ENCODE results near the gene KAT2B. TPM values are rescaled to one million over a fixed set of nuclear protein-coding genes. Genes with fewer than 3 reads are reported as not detected.
"Not testable (repeated sequence)": the region's sequence is repeated elsewhere in the genome, so short reads cannot be mapped to it uniquely, and the experiment has no call there.

The KAT2B gene
- total RNA-seq, 2 experiments from 2014 or later: 112 to 120 TPM

GRCh38 chr3:20043825-20044224 is 3.6 kb downstream of the KAT2B start:
- ATAC-seq: no peak
- POLR2A ChIA-PET: interaction anchor here (5.8 kb wide), 1 partner anchor 141 kb away, joined by 48 read pairs; the partner anchor contains the start of gene SGO1
- CTCF ChIA-PET: interaction anchor here (1.4 to 2.1 kb wide), 4 partner anchors 10 to 143 kb away, joined by 3 to 8 read pairs (median 4); partner anchors contain the start of gene SGO1
- Mint-ChIP-seq H3K36me3 (ENCODE audit: low read depth) (peaks cover 62% of the 10 kb centered on the region), H3K4me1 (ENCODE audit: low read depth) (peaks cover 68% of the 10 kb centered on the region), H3K27me3 (ENCODE audit: low read depth) (no peaks in the 10 kb centered on the region), H3K9me3 (ENCODE audit: insufficient read depth) (no peaks in the 10 kb centered on the region), H3K27ac (peak overlapping the region; percentile 89), H3K4me3 (peak overlapping the region; percentile 97)
- DNase-seq: no peak

GRCh38 chr3:20045141-20045540 is 4.9 kb downstream of the KAT2B start:
- not testable (repeated sequence) for H3K9me3 Mint-ChIP-seq (ENCODE audit: insufficient read depth); H3K4me3 Mint-ChIP-seq; ATAC-seq; DNase-seq; H3K27ac Mint-ChIP-seq; H3K27me3 Mint-ChIP-seq (ENCODE audit: low read depth)
- CTCF ChIA-PET: interaction anchor here (1.4 to 2.1 kb wide), 3 partner anchors 60 to 141 kb away, joined by 3 to 8 read pairs (median 4); partner anchors contain the start of gene SGO1
- Mint-ChIP-seq H3K4me1 (ENCODE audit: low read depth) (peaks cover 74% of the 10 kb centered on the region), H3K36me3 (ENCODE audit: low read depth) (peaks cover 68% of the 10 kb centered on the region)
- POLR2A ChIA-PET: interaction anchor here (5.8 kb wide), 1 partner anchor 140 kb away, joined by 48 read pairs; the partner anchor contains the start of gene SGO1

GRCh38 chr3:20046556-20046955 is 6.3 kb downstream of the KAT2B start:
- DNase-seq (no peak), ATAC-seq (no peak)
- no peaks in the 10 kb centered on the region for H3K9me3 Mint-ChIP-seq (ENCODE audit: insufficient read depth)
- POLR2A ChIA-PET: no interaction called here
- H3K4me3 Mint-ChIP-seq: no peak overlapping the region
- H3K4me1 Mint-ChIP-seq (ENCODE audit: low read depth): peaks cover 87% of the 10 kb centered on the region
- no peaks in the 10 kb centered on the region for H3K27me3 Mint-ChIP-seq (ENCODE audit: low read depth)
- CTCF ChIA-PET: no interaction called here
- peaks cover 70% of the 10 kb centered on the region for H3K36me3 Mint-ChIP-seq (ENCODE audit: low read depth)
- no peak overlapping the region for H3K27ac Mint-ChIP-seq

- H3K27ac Mint-ChIP-seq: peak overlapping the region; percentile 46
- peaks cover 87% of the 10 kb centered on the region for H3K4me1 Mint-ChIP-seq (ENCODE audit: low read depth)
- H3K36me3 Mint-ChIP-seq (ENCODE audit: low read depth): peaks cover 65% of the 10 kb centered on the region
- CTCF ChIA-PET: no interaction called here
- ATAC-seq (no peak), DNase-seq (no peak)
- POLR2A ChIA-PET: no interaction called here
- no peaks in the 10 kb centered on the region for H3K27me3 Mint-ChIP-seq (ENCODE audit: low read depth)
- H3K9me3 Mint-ChIP-seq (ENCODE audit: insufficient read depth): no peaks in the 10 kb centered on the region
- no peak overlapping the region for H3K4me3 Mint-ChIP-seq
Measured at GRCh38 chr3:20047341-20047779, 7.1 kb downstream of the KAT2B start.

- no peak for DNase-seq
- no peaks in the 10 kb centered on the region for H3K9me3 Mint-ChIP-seq (ENCODE audit: insufficient read depth)
Measured at GRCh38 chr3:20047976-20048883, 8.0 kb downstream of the KAT2B start.

GRCh38 chr3:20051123-20051806 is 11.0 kb downstream of the KAT2B start:
- H3K4me3 Mint-ChIP-seq: no peak overlapping the region
- H3K36me3 Mint-ChIP-seq (ENCODE audit: low read depth): peaks cover 37% of the 10 kb centered on the region
- H3K27ac Mint-ChIP-seq: peak overlapping the region; percentile 21
- POLR2A ChIA-PET: interaction anchor here (0.7 kb wide), 1 partner anchor 11 kb away, joined by 3 read pairs; the partner anchor contains the start of gene KAT2B
- peaks cover 63% of the 10 kb centered on the region for H3K4me1 Mint-ChIP-seq (ENCODE audit: low read depth)
- no peaks in the 10 kb centered on the region for H3K9me3 Mint-ChIP-seq (ENCODE audit: insufficient read depth)
- CTCF ChIA-PET: no interaction called here
- DNase-seq (no peak), ATAC-seq (no peak)
- no peaks in the 10 kb centered on the region for H3K27me3 Mint-ChIP-seq (ENCODE audit: low read depth)

More at GRCh38 chr3:20047976-20048883, 8.0 kb downstream of the KAT2B start:
- ATAC-seq: no peak
- Mint-ChIP-seq H3K27me3 (ENCODE audit: low read depth) (no peaks in the 10 kb centered on the region), H3K4me1 (ENCODE audit: low read depth) (peaks cover 88% of the 10 kb centered on the region), H3K4me3 (no peak overlapping the region), H3K36me3 (ENCODE audit: low read depth) (peaks cover 59% of the 10 kb centered on the region), H3K27ac (peak overlapping the region; percentile 46)
- POLR2A ChIA-PET: no interaction called here
- CTCF ChIA-PET: no interaction called here

GRCh38 chr3:20052851-20053250 is 12.6 kb downstream of the KAT2B start:
- POLR2A ChIA-PET: interaction anchor here (1.0 kb wide), 1 partner anchor 12 kb away, joined by 4 read pairs; the partner anchor contains the start of gene KAT2B
- no peak for DNase-seq
- CTCF ChIA-PET: interaction anchor here (1.2 kb wide), 1 partner anchor 9 kb away, joined by 4 read pairs; no protein-coding TSS in a partner anchor
- Mint-ChIP-seq H3K36me3 (ENCODE audit: low read depth) (peaks cover 30% of the 10 kb centered on the region), H3K27me3 (ENCODE audit: low read depth) (no peaks in the 10 kb centered on the region), H3K9me3 (ENCODE audit: insufficient read depth) (no peaks in the 10 kb centered on the region), H3K27ac (no peak overlapping the region), H3K4me1 (ENCODE audit: low read depth) (peaks cover 48% of the 10 kb centered on the region), H3K4me3 (no peak overlapping the region)
- no peak for ATAC-seq

GRCh38 chr3:20054549-20054987 is 14.3 kb downstream of the KAT2B start:
- Mint-ChIP-seq H3K9me3 (ENCODE audit: insufficient read depth) (no peaks in the 10 kb centered on the region), H3K4me3 (no peak overlapping the region), H3K36me3 (ENCODE audit: low read depth) (peaks cover 22% of the 10 kb centered on the region), H3K27ac (no peak overlapping the region), H3K4me1 (ENCODE audit: low read depth) (peaks cover 35% of the 10 kb centered on the region), H3K27me3 (ENCODE audit: low read depth) (no peaks in the 10 kb centered on the region)
- DNase-seq (peak; percentile 79), ATAC-seq (peak; percentile 94)
- CTCF ChIA-PET: interaction anchor here (0.7 kb wide), 1 partner anchor 48 kb away, joined by 3 read pairs; no protein-coding TSS in a partner anchor
- POLR2A ChIA-PET: interaction anchor here (0.9 to 1.3 kb wide), 4 partner anchors 13 to 49 kb away, joined by 3 to 6 read pairs (median 3); partner anchors contain the start of gene KAT2B

GRCh38 chr3:20055020-20055775 is 15.0 kb downstream of the KAT2B start:
- CTCF ChIA-PET: interaction anchor here (0.7 kb wide), 1 partner anchor 47 kb away, joined by 3 read pairs; no protein-coding TSS in a partner anchor
- Mint-ChIP-seq H3K4me1 (ENCODE audit: low read depth) (peaks cover 38% of the 10 kb centered on the region), H3K4me3 (no peak overlapping the region), H3K27me3 (ENCODE audit: low read depth) (no peaks in the 10 kb centered on the region), H3K36me3 (ENCODE audit: low read depth) (peaks cover 27% of the 10 kb centered on the region), H3K9me3 (ENCODE audit: insufficient read depth) (no peaks in the 10 kb centered on the region), H3K27ac (no peak overlapping the region)
- ATAC-seq (no peak), DNase-seq (peak; percentile 32)
- POLR2A ChIA-PET: interaction anchor here (0.9 to 1.0 kb wide), 3 partner anchors 14 to 17 kb away, joined by 3 read pairs; partner anchors contain the start of gene KAT2B

GRCh38 chr3:20055842-20056241 is 15.6 kb downstream of the KAT2B start:
- POLR2A ChIA-PET: interaction anchor here (1.0 kb wide), 2 partner anchors 14 to 17 kb away, joined by 3 read pairs; no protein-coding TSS in a partner anchor
- H3K9me3 Mint-ChIP-seq (ENCODE audit: insufficient read depth): no peaks in the 10 kb centered on the region
- DNase-seq (no peak), ATAC-seq (no peak)
- no peaks in the 10 kb centered on the region for H3K27me3 Mint-ChIP-seq (ENCODE audit: low read depth)
- no peak overlapping the region for H3K27ac Mint-ChIP-seq
- H3K4me3 Mint-ChIP-seq: no peak overlapping the region
- CTCF ChIA-PET: no interaction called here
- peaks cover 38% of the 10 kb centered on the region for H3K4me1 Mint-ChIP-seq (ENCODE audit: low read depth)
- H3K36me3 Mint-ChIP-seq (ENCODE audit: low read depth): peaks cover 25% of the 10 kb centered on the region
